Ovary (tissue), 3 donors: ENCODE results near the gene NDUFA8.

Experiments
- POLR2A ChIP-seq: fragments of 450-650 bp; IDR thresholded peaks from one replicate; pipeline ENCODE4 v1.6.1; 2017; ENCODE audit warnings: antibody characterized with exemption, mild to moderate bottlenecking, moderate library complexity
- TF ChIP-seq, protein P1 (sequence below), 3 donors: fragments of 450-650 bp in 2 of 3; fragments of 200-600 bp in 1 of 3; IDR thresholded peaks; one replicate each; pipeline versions ENCODE4 v1.5.1 to v1.8.0; 2016 to 2022; ENCODE audit warnings: antibody characterized with exemption in 3 of 3, mild to moderate bottlenecking in 1 of 3
- donor health status: DM: no; HTN: no; CAD: no.

DNA sequence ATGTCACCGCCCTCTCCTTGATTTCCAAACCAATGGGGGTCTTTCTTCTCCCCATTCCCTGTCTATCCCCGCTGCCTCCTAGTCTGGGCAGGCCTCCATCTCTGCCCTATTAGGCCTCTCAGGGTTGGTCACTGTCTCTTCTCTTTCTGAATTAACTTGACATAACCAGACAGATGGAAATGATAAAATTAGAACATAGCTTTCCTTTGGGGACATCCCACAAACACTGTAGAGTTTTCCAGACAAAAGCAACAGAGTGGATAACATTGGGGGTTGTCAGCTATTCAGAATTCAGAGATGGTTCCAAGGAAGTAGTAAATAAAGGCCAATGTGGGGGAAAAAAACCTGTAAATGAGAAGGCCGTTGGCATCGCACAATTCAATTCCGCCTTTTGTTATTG lies 44.5 kb upstream of the NDUFA8 start:
- TF ChIP-seq, protein P1, sequence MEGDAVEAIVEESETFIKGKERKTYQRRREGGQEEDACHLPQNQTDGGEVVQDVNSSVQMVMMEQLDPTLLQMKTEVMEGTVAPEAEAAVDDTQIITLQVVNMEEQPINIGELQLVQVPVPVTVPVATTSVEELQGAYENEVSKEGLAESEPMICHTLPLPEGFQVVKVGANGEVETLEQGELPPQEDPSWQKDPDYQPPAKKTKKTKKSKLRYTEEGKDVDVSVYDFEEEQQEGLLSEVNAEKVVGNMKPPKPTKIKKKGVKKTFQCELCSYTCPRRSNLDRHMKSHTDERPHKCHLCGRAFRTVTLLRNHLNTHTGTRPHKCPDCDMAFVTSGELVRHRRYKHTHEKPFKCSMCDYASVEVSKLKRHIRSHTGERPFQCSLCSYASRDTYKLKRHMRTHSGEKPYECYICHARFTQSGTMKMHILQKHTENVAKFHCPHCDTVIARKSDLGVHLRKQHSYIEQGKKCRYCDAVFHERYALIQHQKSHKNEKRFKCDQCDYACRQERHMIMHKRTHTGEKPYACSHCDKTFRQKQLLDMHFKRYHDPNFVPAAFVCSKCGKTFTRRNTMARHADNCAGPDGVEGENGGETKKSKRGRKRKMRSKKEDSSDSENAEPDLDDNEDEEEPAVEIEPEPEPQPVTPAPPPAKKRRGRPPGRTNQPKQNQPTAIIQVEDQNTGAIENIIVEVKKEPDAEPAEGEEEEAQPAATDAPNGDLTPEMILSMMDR (IDR thresholded peaks at IDR 0.05) = no peak
- TF ChIP-seq POLR2A = no peak
